SK-N-SH treated with all-trans-retinoic acid at 6 μM for 48 hours (cell line): ENCODE results near the gene MST1.

ENCODE experiments used
- ATAC-seq: fragments of 200-7000 bp; cut with Tn5 transposase; 3 replicates; pipeline ENCODE4 v1.9.1; 2020; ENCODE audit warnings: mild to moderate bottlenecking, moderate library complexity
- ARNTL ChIP-seq: fragments of 450-650 bp; formaldehyde crosslinking; IDR thresholded peaks from 2 replicates; pipeline ENCODE4 v1.5.0; 2020; ENCODE audit warnings: low read depth, mild to moderate bottlenecking, moderate library complexity, borderline replicate concordance
- BACH2 ChIP-seq: fragments of 250-450 bp; sonication (Bioruptor Pico); IDR thresholded peaks from 2 replicates; pipeline ENCODE4 v1.9.0; 2021; ENCODE audit warnings: mild to moderate bottlenecking, borderline replicate concordance
- CREB5 ChIP-seq: fragments of 250-450 bp; sonication (Bioruptor Pico); IDR thresholded peaks from 2 replicates; pipeline ENCODE4 v1.5.1; 2020; ENCODE audit warnings: low read depth, mild to moderate bottlenecking, moderate library complexity
- CSDC2 ChIP-seq: fragments of 250-450 bp; sonication (Bioruptor Pico); IDR thresholded peaks from 2 replicates; pipeline ENCODE4 v1.5.0; 2020; ENCODE audit warnings: mild to moderate bottlenecking, moderate library complexity
- CSRNP3 ChIP-seq: fragments of 250-450 bp; sonication (Bioruptor Pico); IDR thresholded peaks from 2 replicates; pipeline ENCODE4 v1.5.1; 2021; ENCODE audit warnings: mild to moderate bottlenecking, moderate library complexity
- ESRRG ChIP-seq: fragments of 250-450 bp; sonication (Bioruptor Pico); IDR thresholded peaks from 2 replicates; pipeline ENCODE4 v1.6.1; 2021; ENCODE audit warnings: mild to moderate bottlenecking
- GLIS3 ChIP-seq: fragments of 250-450 bp; sonication (Bioruptor Pico); IDR thresholded peaks from 2 replicates; pipeline ENCODE4 v1.5.0; 2020; ENCODE audit warnings: mild to moderate bottlenecking, moderate library complexity
- ISL1 ChIP-seq: fragments of 250-450 bp; sonication (Bioruptor Pico); IDR thresholded peaks from 2 replicates; pipeline ENCODE4 v2.1.2; 2022; ENCODE audit warnings: mild to moderate bottlenecking, moderate library complexity
- OSR1 ChIP-seq: fragments of 250-450 bp; sonication (Bioruptor Pico); IDR thresholded peaks from 2 replicates; pipeline ENCODE4 v1.8.0; 2022; ENCODE audit warnings: moderate library complexity, mild to moderate bottlenecking, inconsistent platforms
- PPARA ChIP-seq: fragments of 250-450 bp; sonication (Bioruptor Pico); IDR thresholded peaks from 2 replicates; pipeline ENCODE4 v1.5.0; 2020; ENCODE audit warnings: mild to moderate bottlenecking, borderline replicate concordance
- RARB ChIP-seq: fragments of 250-450 bp; sonication (Bioruptor Pico); IDR thresholded peaks from 2 replicates; pipeline ENCODE4 v1.8.0; 2021; ENCODE audit warnings: mild to moderate bottlenecking, moderate library complexity
- SNAI2 ChIP-seq: fragments of 250-450 bp; sonication (Bioruptor Pico); IDR thresholded peaks from 2 replicates; pipeline ENCODE4 v1.5.0; 2020; ENCODE audit warnings: mild to moderate bottlenecking, moderate library complexity
- TCF4 ChIP-seq: fragments of 250-450 bp; sonication (Bioruptor Pico); IDR thresholded peaks from 2 replicates; pipeline ENCODE4 v1.8.0; 2021; ENCODE audit warnings: mild to moderate bottlenecking, moderate library complexity, borderline replicate concordance
- TOX ChIP-seq: fragments of 250-450 bp; sonication (Bioruptor Pico); IDR thresholded peaks from 2 replicates; pipeline ENCODE4 v1.8.0; 2021; ENCODE audit warnings: mild to moderate bottlenecking, moderate library complexity, borderline replicate concordance
- ZC3H10 ChIP-seq: fragments of 250-450 bp; sonication (Bioruptor Pico); IDR thresholded peaks from 2 replicates; pipeline ENCODE4 v1.5.1; 2021; ENCODE audit warnings: mild to moderate bottlenecking, moderate library complexity
- ZFP3 ChIP-seq: fragments of 250-450 bp; sonication (Bioruptor Pico); IDR thresholded peaks from 2 replicates; pipeline ENCODE4 v1.5.0; 2020; ENCODE audit warnings: mild to moderate bottlenecking, moderate library complexity
- ZFP30 ChIP-seq: fragments of 450-650 bp; formaldehyde crosslinking; IDR thresholded peaks from 2 replicates; pipeline ENCODE4 v1.5.0; 2022; ENCODE audit warnings: mild to moderate bottlenecking, moderate library complexity
- ZNF565 ChIP-seq: fragments of 450-650 bp; formaldehyde crosslinking; conservative IDR thresholded peaks from 2 replicates; pipeline ENCODE4 v1.5.0; 2020; ENCODE audit warnings: low read depth, mild to moderate bottlenecking, moderate library complexity
- ZNF70 ChIP-seq: fragments of 450-650 bp; formaldehyde crosslinking; IDR thresholded peaks from 2 replicates; pipeline ENCODE4 v1.5.0; 2020; ENCODE audit warnings: mild to moderate bottlenecking, moderate library complexity
- ZNF8 ChIP-seq: fragments of 450-650 bp; formaldehyde crosslinking; IDR thresholded peaks from 2 replicates; pipeline ENCODE4 v1.5.0; 2020; ENCODE audit warnings: mild to moderate bottlenecking, moderate library complexity
- TF ChIP-seq, protein P1 (sequence below): fragments of 250-450 bp; sonication (Bioruptor Pico); IDR thresholded peaks from 2 replicates; pipeline ENCODE4 v1.5.0; 2020; ENCODE audit warnings: mild to moderate bottlenecking, moderate library complexity
- TF ChIP-seq, protein P2 (sequence below): fragments of 250-450 bp; sonication (Bioruptor Pico); IDR thresholded peaks from 2 replicates; pipeline ENCODE4 v1.8.0; 2020; ENCODE audit warnings: mild to moderate bottlenecking, moderate library complexity, borderline replicate concordance
- TF ChIP-seq, protein P3 (sequence below): fragments of 250-450 bp; sonication (Bioruptor Pico); IDR thresholded peaks from 2 replicates; pipeline ENCODE4 v1.8.0; 2021; ENCODE audit warnings: low read depth, mild to moderate bottlenecking, moderate library complexity, borderline replicate concordance

MST1 gene

GRCh38 chr3:49681232-49681522, 8.1 kb downstream of the MST1 start:
- no peak for ATAC-seq

GRCh38 chr3:49680493-49681231, 8.6 kb downstream of the MST1 start:
- TF ChIP-seq ISL1 = no peak
- TF ChIP-seq ZNF8 (CRISPR knock-in tag) = no peak
- no peak for TF ChIP-seq ZC3H10 (CRISPR knock-in tag)
- no peak for TF ChIP-seq ARNTL (CRISPR knock-in tag)
- TF ChIP-seq OSR1 (CRISPR knock-in tag) = no peak
- TF ChIP-seq RARB (CRISPR knock-in tag) = no peak
- TF ChIP-seq PPARA (CRISPR knock-in tag) = no peak
- no peak for TF ChIP-seq CSRNP3 (CRISPR knock-in tag)
- no peak for TF ChIP-seq ZFP3
- TF ChIP-seq TCF4 (CRISPR knock-in tag) = no peak
- no peak for TF ChIP-seq GLIS3 (CRISPR knock-in tag)
- no peak for TF ChIP-seq ESRRG (CRISPR knock-in tag)
- TF ChIP-seq BACH2 (CRISPR knock-in tag) = no peak

More at GRCh38 chr3:49681232-49681522, 8.1 kb downstream of the MST1 start:
- TF ChIP-seq ZNF565 (CRISPR knock-in tag) (no peak), ZNF8 (CRISPR knock-in tag) (no peak), ZFP30 (CRISPR knock-in tag) (no peak), TOX (no peak), BACH2 (CRISPR knock-in tag) (no peak), OSR1 (CRISPR knock-in tag) (no peak), CSRNP3 (CRISPR knock-in tag) (no peak), CSDC2 (no peak), ARNTL (CRISPR knock-in tag) (no peak), ZFP3 (no peak), TCF4 (CRISPR knock-in tag) (no peak), RARB (CRISPR knock-in tag) (no peak), ESRRG (CRISPR knock-in tag) (no peak), PPARA (CRISPR knock-in tag) (no peak), ZC3H10 (CRISPR knock-in tag) (no peak), SNAI2 (CRISPR knock-in tag) (no peak), CREB5 (CRISPR knock-in tag) (no peak)
- TF ChIP-seq, protein P1, sequence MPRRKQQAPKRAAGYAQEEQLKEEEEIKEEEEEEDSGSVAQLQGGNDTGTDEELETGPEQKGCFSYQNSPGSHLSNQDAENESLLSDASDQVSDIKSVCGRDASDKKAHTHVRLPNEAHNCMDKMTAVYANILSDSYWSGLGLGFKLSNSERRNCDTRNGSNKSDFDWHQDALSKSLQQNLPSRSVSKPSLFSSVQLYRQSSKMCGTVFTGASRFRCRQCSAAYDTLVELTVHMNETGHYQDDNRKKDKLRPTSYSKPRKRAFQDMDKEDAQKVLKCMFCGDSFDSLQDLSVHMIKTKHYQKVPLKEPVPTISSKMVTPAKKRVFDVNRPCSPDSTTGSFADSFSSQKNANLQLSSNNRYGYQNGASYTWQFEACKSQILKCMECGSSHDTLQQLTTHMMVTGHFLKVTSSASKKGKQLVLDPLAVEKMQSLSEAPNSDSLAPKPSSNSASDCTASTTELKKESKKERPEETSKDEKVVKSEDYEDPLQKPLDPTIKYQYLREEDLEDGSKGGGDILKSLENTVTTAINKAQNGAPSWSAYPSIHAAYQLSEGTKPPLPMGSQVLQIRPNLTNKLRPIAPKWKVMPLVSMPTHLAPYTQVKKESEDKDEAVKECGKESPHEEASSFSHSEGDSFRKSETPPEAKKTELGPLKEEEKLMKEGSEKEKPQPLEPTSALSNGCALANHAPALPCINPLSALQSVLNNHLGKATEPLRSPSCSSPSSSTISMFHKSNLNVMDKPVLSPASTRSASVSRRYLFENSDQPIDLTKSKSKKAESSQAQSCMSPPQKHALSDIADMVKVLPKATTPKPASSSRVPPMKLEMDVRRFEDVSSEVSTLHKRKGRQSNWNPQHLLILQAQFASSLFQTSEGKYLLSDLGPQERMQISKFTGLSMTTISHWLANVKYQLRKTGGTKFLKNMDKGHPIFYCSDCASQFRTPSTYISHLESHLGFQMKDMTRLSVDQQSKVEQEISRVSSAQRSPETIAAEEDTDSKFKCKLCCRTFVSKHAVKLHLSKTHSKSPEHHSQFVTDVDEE (CRISPR knock-in tag) = no peak
- TF ChIP-seq, protein P2, sequence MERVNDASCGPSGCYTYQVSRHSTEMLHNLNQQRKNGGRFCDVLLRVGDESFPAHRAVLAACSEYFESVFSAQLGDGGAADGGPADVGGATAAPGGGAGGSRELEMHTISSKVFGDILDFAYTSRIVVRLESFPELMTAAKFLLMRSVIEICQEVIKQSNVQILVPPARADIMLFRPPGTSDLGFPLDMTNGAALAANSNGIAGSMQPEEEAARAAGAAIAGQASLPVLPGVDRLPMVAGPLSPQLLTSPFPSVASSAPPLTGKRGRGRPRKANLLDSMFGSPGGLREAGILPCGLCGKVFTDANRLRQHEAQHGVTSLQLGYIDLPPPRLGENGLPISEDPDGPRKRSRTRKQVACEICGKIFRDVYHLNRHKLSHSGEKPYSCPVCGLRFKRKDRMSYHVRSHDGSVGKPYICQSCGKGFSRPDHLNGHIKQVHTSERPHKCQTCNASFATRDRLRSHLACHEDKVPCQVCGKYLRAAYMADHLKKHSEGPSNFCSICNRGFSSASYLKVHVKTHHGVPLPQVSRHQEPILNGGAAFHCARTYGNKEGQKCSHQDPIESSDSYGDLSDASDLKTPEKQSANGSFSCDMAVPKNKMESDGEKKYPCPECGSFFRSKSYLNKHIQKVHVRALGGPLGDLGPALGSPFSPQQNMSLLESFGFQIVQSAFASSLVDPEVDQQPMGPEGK (CRISPR knock-in tag) = no peak

DNA sequence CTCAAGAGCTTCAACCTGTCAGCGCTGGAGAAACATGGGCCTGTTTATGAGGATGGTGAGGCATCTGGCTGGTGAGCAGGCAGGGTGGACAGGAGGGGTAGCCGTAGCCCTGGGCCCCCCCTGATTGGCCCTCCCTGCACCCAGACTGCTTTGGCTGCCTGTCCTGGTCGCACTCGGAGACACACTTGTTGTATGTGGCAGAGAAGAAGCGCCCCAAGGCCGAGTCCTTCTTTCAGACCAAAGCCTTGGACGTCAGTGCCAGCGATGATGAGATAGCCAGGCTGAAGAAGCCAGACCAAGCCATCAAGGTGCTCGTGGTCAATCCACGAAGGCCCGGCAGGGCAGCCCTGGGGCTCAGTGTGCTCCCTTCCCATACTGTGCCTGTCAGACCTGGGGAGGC, 13.4 kb downstream of the MST1 start:
- no peak for ATAC-seq
- no peak for TF ChIP-seq ZNF8 (CRISPR knock-in tag)
- TF ChIP-seq OSR1 (CRISPR knock-in tag) = no peak
- no peak for TF ChIP-seq GLIS3 (CRISPR knock-in tag)
- TF ChIP-seq RARB (CRISPR knock-in tag) = no peak
- no peak for TF ChIP-seq BACH2 (CRISPR knock-in tag)
- TF ChIP-seq CREB5 (CRISPR knock-in tag) = no peak
- TF ChIP-seq ESRRG (CRISPR knock-in tag) = no peak
- TF ChIP-seq, protein P3, sequence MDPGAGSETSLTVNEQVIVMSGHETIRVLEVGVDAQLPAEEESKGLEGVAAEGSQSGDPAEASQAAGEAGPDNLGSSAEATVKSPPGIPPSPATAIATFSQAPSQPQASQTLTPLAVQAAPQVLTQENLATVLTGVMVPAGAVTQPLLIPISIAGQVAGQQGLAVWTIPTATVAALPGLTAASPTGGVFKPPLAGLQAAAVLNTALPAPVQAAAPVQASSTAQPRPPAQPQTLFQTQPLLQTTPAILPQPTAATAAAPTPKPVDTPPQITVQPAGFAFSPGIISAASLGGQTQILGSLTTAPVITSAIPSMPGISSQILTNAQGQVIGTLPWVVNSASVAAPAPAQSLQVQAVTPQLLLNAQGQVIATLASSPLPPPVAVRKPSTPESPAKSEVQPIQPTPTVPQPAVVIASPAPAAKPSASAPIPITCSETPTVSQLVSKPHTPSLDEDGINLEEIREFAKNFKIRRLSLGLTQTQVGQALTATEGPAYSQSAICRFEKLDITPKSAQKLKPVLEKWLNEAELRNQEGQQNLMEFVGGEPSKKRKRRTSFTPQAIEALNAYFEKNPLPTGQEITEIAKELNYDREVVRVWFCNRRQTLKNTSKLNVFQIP (CRISPR knock-in tag) = no peak
- no peak for TF ChIP-seq SNAI2 (CRISPR knock-in tag)
- no peak for TF ChIP-seq ZC3H10 (CRISPR knock-in tag)
- no peak for TF ChIP-seq PPARA (CRISPR knock-in tag)
- TF ChIP-seq TOX = no peak
- no peak for TF ChIP-seq CSDC2
- TF ChIP-seq ISL1 = no peak
- TF ChIP-seq ZNF70 (CRISPR knock-in tag) = no peak

More at GRCh38 chr3:49680493-49681231, 8.6 kb downstream of the MST1 start:
- no peak for ATAC-seq
